Mesendoderm (in vitro differentiated cells): Measurements from ENCODE around the gene HS3ST5.
A peak's percentile ranks its signal among the peaks of the same experiment; 100 is the strongest.
"Not testable (repeated sequence)": the region's sequence is repeated elsewhere in the genome, so short reads cannot be mapped to it uniquely, and the experiment has no call there.

Experiments
- DNase-seq: peaks from one replicate; pipeline ENCODE4 v3.0.0; 2013
- H2AK5ac ChIP-seq: 2 replicates; pipeline ENCODE4 v1.6.1; 2013; ENCODE audit warnings: low read length, inconsistent platforms
- H2BK120ac ChIP-seq: 2 replicates; pipeline ENCODE4 v1.6.1; 2013; ENCODE audit warnings: low read depth, mild to moderate bottlenecking, low read length, moderate library complexity, mixed read lengths
- H2BK15ac ChIP-seq: replicated peaks from 2 replicates; pipeline ENCODE4 v1.6.1; 2013; ENCODE audit warnings: low read depth, mild to moderate bottlenecking, moderate library complexity
- H2BK5ac ChIP-seq: 2 replicates; pipeline ENCODE4 v1.6.1; 2013; ENCODE audit warnings: low read length, inconsistent platforms
- H3K18ac ChIP-seq: 2 replicates; pipeline ENCODE4 v1.6.1; 2013; ENCODE audit warnings: mild to moderate bottlenecking, low read length, mixed read lengths
- H3K23ac ChIP-seq: one replicate; pipeline ENCODE4 v1.6.1; 2013; ENCODE audit warnings: low read length
- H3K27ac ChIP-seq: 2 replicates; pipeline ENCODE4 v1.5.1; 2013; ENCODE audit warnings: low read depth, mild to moderate bottlenecking, inconsistent platforms, low read length, moderate library complexity
- H3K27me3 ChIP-seq: 2 replicates; pipeline ENCODE4 v1.6.1; 2013; ENCODE audit warnings: low read length, control low read depth, mild to moderate bottlenecking, inconsistent platforms; ENCODE audit not compliant: insufficient read depth, poor library complexity
- H3K36me3 ChIP-seq: 2 replicates; pipeline ENCODE4 v1.6.1; 2013; ENCODE audit warnings: low read length, inconsistent platforms; ENCODE audit not compliant: control insufficient read depth, insufficient read depth
- H3K4ac ChIP-seq: one replicate; pipeline ENCODE4 v1.6.1; 2013; ENCODE audit warnings: low read depth, mild to moderate bottlenecking, low read length, moderate library complexity
- H3K4me1 ChIP-seq: 2 replicates; pipeline ENCODE4 v1.6.1; 2013; ENCODE audit warnings: low read depth, low read length, inconsistent platforms; ENCODE audit not compliant: control insufficient read depth
- H3K4me2 ChIP-seq: 2 replicates; pipeline ENCODE4 v1.6.1; 2013; ENCODE audit warnings: low read length
- H3K4me3 ChIP-seq: 2 replicates; pipeline ENCODE4 v1.5.1; 2013; ENCODE audit warnings: mild to moderate bottlenecking, low read length
- H3K56ac ChIP-seq: one replicate; pipeline ENCODE4 v1.6.1; 2013; ENCODE audit warnings: low read length
- H3K79me1 ChIP-seq: 2 replicates; pipeline ENCODE4 v1.6.1; 2013; ENCODE audit warnings: low read length, inconsistent platforms
- H3K79me2 ChIP-seq: 2 replicates; pipeline ENCODE4 v1.6.1; 2013; ENCODE audit warnings: mild to moderate bottlenecking, low read length; ENCODE audit not compliant: control insufficient read depth, insufficient read depth
- H3K9ac ChIP-seq: 2 replicates; pipeline ENCODE4 v1.6.1; 2013; ENCODE audit warnings: low read length, inconsistent platforms
- H4K5ac ChIP-seq: one replicate; pipeline ENCODE4 v1.6.1; 2013; ENCODE audit warnings: low read length
- H4K8ac ChIP-seq: one replicate; pipeline ENCODE4 v1.6.1; 2013; ENCODE audit warnings: low read depth, mild to moderate bottlenecking, control low read depth, low read length, moderate library complexity
- WGBS: extraction: QIAGEN DNeasy Blood & Tissue Kit; methylation state at CpG from one replicate; pipeline ENCODE4 v1.1.7; 2013; ENCODE audit warnings: low lambda C conversion rate, missing lambda C conversion rate; ENCODE audit not compliant: insufficient coverage; ENCODE audit errors: extremely low coverage; 5-methylcytosine and 5-hydroxymethylcytosine counted together

The HS3ST5 gene

GRCh38 chr6:114334237-114334636 lies 8.6 kb downstream of the HS3ST5 start:
- Histone ChIP-seq H2BK15ac (no peak overlapping the region), H3K4me2 (no peak overlapping the region), H3K36me3 (no peaks in the 10 kb centered on the region), H3K79me2 (peaks cover 16% of the 10 kb centered on the region), H3K27ac (no peak overlapping the region), H3K4me1 (peaks cover 4% of the 10 kb centered on the region), H4K5ac (no peak overlapping the region), H3K4me3 (no peak overlapping the region), H3K27me3 (no peaks in the 10 kb centered on the region), H3K18ac (no peak overlapping the region), H2BK120ac (no peak overlapping the region), H2BK5ac (no peak overlapping the region), H4K8ac (no peak overlapping the region), H3K9ac (no peak overlapping the region), H3K4ac (no peak overlapping the region), H2AK5ac (no peak overlapping the region), H3K56ac (no peak overlapping the region), H3K79me1 (peaks cover 7% of the 10 kb centered on the region), H3K23ac (no peak overlapping the region)
- DNase-seq = peak; percentile 39
- no CpG with 5 or more reads among the region's 4 CpGs for WGBS

- peaks cover 5% of the 10 kb centered on the region for H3K4me1 ChIP-seq
- H4K8ac ChIP-seq = no peak overlapping the region
- no peak overlapping the region for H3K4ac ChIP-seq
- H3K27ac ChIP-seq = no peak overlapping the region
- H3K4me2 ChIP-seq = no peak overlapping the region
- no peak overlapping the region for H2BK120ac ChIP-seq
- no peak overlapping the region for H3K9ac ChIP-seq
- H3K23ac ChIP-seq = no peak overlapping the region
- no peak overlapping the region for H2BK5ac ChIP-seq
- no peak overlapping the region for H4K5ac ChIP-seq
- no peak overlapping the region for H3K18ac ChIP-seq
- H2AK5ac ChIP-seq = no peak overlapping the region
- peak; percentile 68 for DNase-seq
- no peak overlapping the region for H3K56ac ChIP-seq
- H3K4me3 ChIP-seq = no peak overlapping the region
- H3K79me1 ChIP-seq = peaks cover under 1% of the 10 kb centered on the region
- no peak overlapping the region for H2BK15ac ChIP-seq
- peaks cover 5% of the 10 kb centered on the region for H3K79me2 ChIP-seq
- H3K36me3 ChIP-seq = no peaks in the 10 kb centered on the region
- no peaks in the 10 kb centered on the region for H3K27me3 ChIP-seq
These were observed 15.7 kb downstream of the HS3ST5 start for GRCh38 chr6:114327074-114327473.

- Histone ChIP-seq H3K4me2 (no peak overlapping the region), H3K36me3 (no peaks in the 10 kb centered on the region), H3K18ac (peak overlapping the region; percentile 39), H3K4ac (no peak overlapping the region), H3K4me1 (peaks cover 2% of the 10 kb centered on the region), H3K56ac (peak overlapping the region; percentile 4), H2AK5ac (no peak overlapping the region), H3K79me1 (no peaks in the 10 kb centered on the region), H4K8ac (no peak overlapping the region), H3K23ac (no peak overlapping the region), H3K27me3 (no peaks in the 10 kb centered on the region), H3K4me3 (no peak overlapping the region), H4K5ac (no peak overlapping the region), H3K9ac (no peak overlapping the region), H2BK5ac (no peak overlapping the region), H3K79me2 (no peaks in the 10 kb centered on the region), H2BK15ac (no peak overlapping the region), H2BK120ac (no peak overlapping the region), H3K27ac (peak overlapping the region; percentile 2)
- DNase-seq = peak; percentile 77
- WGBS = no CpG with 5 or more reads among the region's 1 CpG
These were observed 19.0 kb downstream of the HS3ST5 start for GRCh38 chr6:114323784-114324183.

- H3K27ac ChIP-seq = no peak overlapping the region
- H3K36me3 ChIP-seq = no peaks in the 10 kb centered on the region
- H3K79me1 ChIP-seq = no peaks in the 10 kb centered on the region
- H3K18ac ChIP-seq = no peak overlapping the region
- H3K23ac ChIP-seq = no peak overlapping the region
- no peak overlapping the region for H2BK120ac ChIP-seq
- no peak overlapping the region for H3K4ac ChIP-seq
- H4K8ac ChIP-seq = no peak overlapping the region
- H3K4me3 ChIP-seq = no peak overlapping the region
- H3K79me2 ChIP-seq = no peaks in the 10 kb centered on the region
- H2AK5ac ChIP-seq = no peak overlapping the region
- no peak overlapping the region for H3K56ac ChIP-seq
- no peak overlapping the region for H3K4me2 ChIP-seq
- peaks cover 2% of the 10 kb centered on the region for H3K4me1 ChIP-seq
- no peak overlapping the region for H3K9ac ChIP-seq
- no CpG with 5 or more reads among the region's 3 CpGs for WGBS
- H2BK5ac ChIP-seq = no peak overlapping the region
- H3K27me3 ChIP-seq = no peaks in the 10 kb centered on the region
- DNase-seq = no peak
- H4K5ac ChIP-seq = no peak overlapping the region
- H2BK15ac ChIP-seq = no peak overlapping the region
These were observed 23.1 kb downstream of the HS3ST5 start for GRCh38 chr6:114319749-114320148.

- Histone ChIP-seq H3K56ac (no peak overlapping the region), H2AK5ac (no peak overlapping the region), H3K23ac (no peak overlapping the region), H3K79me1 (no peaks in the 10 kb centered on the region), H3K79me2 (no peaks in the 10 kb centered on the region), H3K4ac (peak overlapping the region; percentile 36), H3K4me1 (no peaks in the 10 kb centered on the region), H3K36me3 (no peaks in the 10 kb centered on the region), H3K27ac (no peak overlapping the region), H3K4me3 (no peak overlapping the region), H3K4me2 (no peak overlapping the region), H2BK15ac (no peak overlapping the region), H4K5ac (no peak overlapping the region), H4K8ac (no peak overlapping the region), H2BK5ac (no peak overlapping the region), H3K18ac (no peak overlapping the region), H2BK120ac (no peak overlapping the region), H3K9ac (no peak overlapping the region), H3K27me3 (no peaks in the 10 kb centered on the region)
- WGBS = no CpG with 5 or more reads among the region's 5 CpGs
- DNase-seq = no peak
These were observed 26.8 kb downstream of the HS3ST5 start for GRCh38 chr6:114315831-114316595.

GRCh38 chr6:114313816-114314215 lies 29.0 kb downstream of the HS3ST5 start:
- not testable (repeated sequence) for H4K5ac ChIP-seq, H4K8ac ChIP-seq, H3K56ac ChIP-seq, DNase-seq, H2AK5ac ChIP-seq, H3K79me1 ChIP-seq, H3K27me3 ChIP-seq, H2BK120ac ChIP-seq, H3K79me2 ChIP-seq, H2BK5ac ChIP-seq, H3K4me2 ChIP-seq, H3K4me1 ChIP-seq, H3K4ac ChIP-seq, H3K9ac ChIP-seq, H3K23ac ChIP-seq, H3K18ac ChIP-seq, H2BK15ac ChIP-seq, H3K27ac ChIP-seq, H3K4me3 ChIP-seq, H3K36me3 ChIP-seq
- no CpG with 5 or more reads among the region's 6 CpGs for WGBS
